H1 (cell line): ENCODE results near the gene SPATA31A6. TPM values are rescaled to one million over a fixed set of nuclear protein-coding genes. Genes with fewer than 3 reads are reported as not detected.
"Not testable (repeated sequence)": the region's sequence is repeated elsewhere in the genome, so short reads cannot be mapped to it uniquely, and the experiment has no call there.

Experiments
- CTCF ChIA-PET: fragments of 300-600 bp; sonication (Branson Sonifier 250); formaldehyde crosslinking; loops from one replicate; lab custom pipeline; 2021; ENCODE audit not compliant: partially characterized antibody; lab: Charles Lee
- POLR2A ChIA-PET: fragments of 300-600 bp; sonication (Branson Sonifier 250); formaldehyde crosslinking; loops from one replicate; lab custom pipeline; 2021; ENCODE audit warnings: inconsistent platforms; ENCODE audit not compliant: partially characterized antibody; lab: Charles Lee
- DNase-seq, 2 experiments: peaks; one replicate each; pipeline versions ENCODE4 v3.0.0 to v3.0.0-alpha.2; 2010 to 2022; ENCODE audit warnings: low spot score in 2 of 2, low read depth in 1 of 2, mixed read lengths in 1 of 2
- FAIRE-seq: peaks from 2 replicates; lab custom pipeline; 2011; peaks lifted over from hg19 to GRCh38; lab: Jason Lieb, UNC
- H2AFZ ChIP-seq: 2 replicates; pipeline ENCODE4 v1.8.1; 2012; ENCODE audit warnings: low read length, inconsistent platforms
- H2AK5ac ChIP-seq: 2 replicates; pipeline ENCODE4 v1.6.1; 2013; ENCODE audit warnings: low read depth, low read length
- H2BK120ac ChIP-seq: replicated peaks from 2 replicates; pipeline ENCODE3; 2013; ENCODE audit warnings: low read depth, low read length, inconsistent platforms
- H2BK12ac ChIP-seq: 2 replicates; pipeline ENCODE4 v1.6.1; 2013; ENCODE audit warnings: low read depth, low read length
- H2BK15ac ChIP-seq: 2 replicates; pipeline ENCODE4 v1.6.1; 2013; ENCODE audit warnings: low read length
- H2BK20ac ChIP-seq: 2 replicates; pipeline ENCODE4 v1.6.1; 2013; ENCODE audit warnings: low read length
- H2BK5ac ChIP-seq: 2 replicates; pipeline ENCODE4 v1.6.1; 2013; ENCODE audit warnings: low read depth, low read length
- H3K14ac ChIP-seq: 2 replicates; pipeline ENCODE4 v1.6.1; 2013; ENCODE audit warnings: inconsistent platforms; ENCODE audit not compliant: insufficient read length
- H3K18ac ChIP-seq: 2 replicates; pipeline ENCODE4 v1.6.1; 2013; ENCODE audit warnings: low read length; ENCODE audit errors: extremely low read depth
- H3K23ac ChIP-seq: 2 replicates; pipeline ENCODE4 v1.6.1; 2013; ENCODE audit warnings: inconsistent platforms; ENCODE audit not compliant: insufficient read length
- H3K23me2 ChIP-seq: 2 replicates; pipeline ENCODE4 v1.6.1; 2013; ENCODE audit warnings: low read depth, low read length
- H3K27ac ChIP-seq: 2 replicates; pipeline ENCODE4 v1.6.1; 2011; ENCODE audit warnings: low read depth, low read length, inconsistent platforms
- H3K27me3 ChIP-seq, 4 experiments: replicated peaks in 1 of 4; 1 replicate in 1 of 4; 2 replicates in 3 of 4; pipeline versions ENCODE4 v1.6.1 to v1.8.1; 2011 to 2013; ENCODE audit warnings: low read length in 3 of 4, mild to moderate bottlenecking in 3 of 4, inconsistent platforms in 2 of 4, mixed read lengths in 2 of 4, moderate library complexity in 1 of 4; ENCODE audit not compliant: control insufficient read depth in 3 of 4, insufficient read depth in 3 of 4; ENCODE audit errors: extremely low read depth in 1 of 4
- H3K36me3 ChIP-seq, 4 experiments: 2 replicates each; pipeline versions ENCODE4 v1.6.1 to v1.8.1; 2011 to 2013; ENCODE audit warnings: mild to moderate bottlenecking in 4 of 4, low read length in 3 of 4, moderate library complexity in 2 of 4, control low read depth in 1 of 4, inconsistent platforms in 1 of 4; ENCODE audit not compliant: insufficient read depth in 4 of 4, control insufficient read depth in 2 of 4
- H3K4ac ChIP-seq: replicated peaks from 2 replicates; pipeline ENCODE3; 2013; ENCODE audit warnings: low read length, low read depth, mixed read lengths, inconsistent platforms; ENCODE audit not compliant: insufficient read length
- H3K4me1 ChIP-seq, 4 experiments: replicated peaks in 1 of 4; 1 replicate in 1 of 4; 2 replicates in 3 of 4; pipeline versions ENCODE4 v1.6.1 to v1.8.1; 2011 to 2013; ENCODE audit warnings: low read length in 3 of 4, inconsistent platforms in 2 of 4, mixed read lengths in 1 of 4; ENCODE audit not compliant: insufficient read depth in 4 of 4, control insufficient read depth in 3 of 4
- H3K4me2 ChIP-seq, 2 experiments: 2 replicates each; pipeline versions ENCODE4 v1.6.1 to v1.8.1; 2011 to 2013; ENCODE audit warnings: low read depth in 2 of 2, low read length in 2 of 2, control low read depth in 1 of 2, inconsistent platforms in 1 of 2, mild to moderate bottlenecking in 1 of 2; ENCODE audit not compliant: insufficient read depth in 1 of 2
- H3K4me3 ChIP-seq, 4 experiments: fragments of 200-600, 300-600 bp in 1 of 4; sonication (generic), shearing (Covaris generic), sonication (Bioruptor Twin) in 1 of 4; 2 replicates each; pipeline versions ENCODE4 v1.5.1 to v1.8.1; 2011 to 2016; ENCODE audit warnings: low read length in 4 of 4, low read depth in 3 of 4, control low read depth in 2 of 4, inconsistent platforms in 2 of 4, mild to moderate bottlenecking in 2 of 4, mixed read lengths in 1 of 4, moderate library complexity in 1 of 4; ENCODE audit not compliant: insufficient read depth in 2 of 4; ENCODE audit errors: extremely low read depth in 1 of 4
- H3K56ac ChIP-seq: replicated peaks from 2 replicates; pipeline ENCODE3; 2013; ENCODE audit warnings: low read depth, mild to moderate bottlenecking, mixed read lengths, low read length, inconsistent platforms; ENCODE audit not compliant: insufficient read length
- H3K79me1 ChIP-seq: 2 replicates; pipeline ENCODE4 v1.6.1; 2013; ENCODE audit warnings: low read depth, low read length, control low read depth
- H3K79me2 ChIP-seq, 2 experiments: 2 replicates each; pipeline versions ENCODE4 v1.6.1 to v1.8.1; 2012 to 2013; ENCODE audit warnings: low read length in 2 of 2, mild to moderate bottlenecking in 2 of 2, inconsistent platforms in 1 of 2; ENCODE audit not compliant: insufficient read depth in 2 of 2, control insufficient read depth in 1 of 2
- H3K9ac ChIP-seq, 4 experiments: replicated peaks in 1 of 4; 1 replicate in 1 of 4; 2 replicates in 3 of 4; pipeline versions ENCODE4 v1.6.1 to v1.8.1; 2011 to 2013; ENCODE audit warnings: low read depth in 3 of 4, low read length in 3 of 4, control low read depth in 2 of 4, mild to moderate bottlenecking in 2 of 4, moderate library complexity in 2 of 4, inconsistent platforms in 1 of 4; ENCODE audit errors: extremely low read depth in 1 of 4
- H3K9me3 ChIP-seq, 2 experiments: 2 replicates each; pipeline versions ENCODE4 v1.6.1 to v1.8.1; 2012 to 2013; ENCODE audit warnings: mild to moderate bottlenecking in 2 of 2, moderate library complexity in 2 of 2, control low read depth in 1 of 2, inconsistent platforms in 1 of 2, low read depth in 1 of 2, low read length in 1 of 2, mixed read lengths in 1 of 2; ENCODE audit not compliant: insufficient read depth in 2 of 2
- H4K20me1 ChIP-seq, 2 experiments: replicated peaks in 1 of 2; 2 replicates each; pipeline versions ENCODE3 to v1.8.1; 2011 to 2013; ENCODE audit warnings: inconsistent platforms in 2 of 2, low read length in 2 of 2, mild to moderate bottlenecking in 1 of 2; ENCODE audit not compliant: insufficient read depth in 2 of 2, control insufficient read depth in 1 of 2
- H4K5ac ChIP-seq: 2 replicates; pipeline ENCODE4 v1.6.1; 2013; ENCODE audit warnings: low read length, low read depth, mixed read lengths, inconsistent platforms; ENCODE audit not compliant: insufficient read length
- H4K8ac ChIP-seq: 2 replicates; pipeline ENCODE4 v1.8.0; 2013; ENCODE audit warnings: mild to moderate bottlenecking, moderate library complexity, low read length, inconsistent platforms; ENCODE audit not compliant: insufficient read depth; ENCODE audit errors: extremely low read depth
- H4K91ac ChIP-seq: replicated peaks from 2 replicates; pipeline ENCODE3; 2013; ENCODE audit warnings: low read length, mixed read lengths, inconsistent platforms; ENCODE audit not compliant: insufficient read length
- WGBS, 2 experiments: shearing (Covaris generic) in 1 of 2; methylation state at CpG; one replicate each; pipeline versions ENCODE4 v1.1.6 to v1.1.7; 2013 to 2015; ENCODE audit warnings: low lambda C conversion rate in 2 of 2, mixed read lengths in 2 of 2, inconsistent platforms in 1 of 2, low coverage in 1 of 2, missing lambda C conversion rate in 1 of 2; ENCODE audit not compliant: insufficient replicate concordance in 2 of 2, insufficient coverage in 1 of 2, insufficient read length in 1 of 2; ENCODE audit errors: extremely low coverage in 1 of 2, missing lambda C conversion rate in 1 of 2; 5-methylcytosine and 5-hydroxymethylcytosine counted together
- polyA plus RNA-seq, 7 experiments: library from polyadenylated mRNA; depleted of rRNA in 3 of 7; stranded (reverse) in 5 of 7; unstranded in 2 of 7; fragments of >200 nt in 5 of 7; fragments of 200-250 nt in 2 of 7; gene quantifications; 1 replicate in 5 of 7; 2 replicates in 1 of 7; 4 replicates in 1 of 7; pipeline versions ENCODE4 v1.2.1 to v1.2.3, GENCODE V29; 2011 to 2013; ENCODE audit warnings: missing spikeins in 2 of 7, mixed read lengths in 2 of 7
- total RNA-seq: library from RNA; stranded (reverse); fragmentation: NEBNext Ultra II Directional; extraction: Animal tissue kit (Norgen Biotek cat#: 25700); gene quantifications from 2 replicates; pipeline ENCODE4 v1.2.1, GENCODE V29; 2021

Gene SPATA31A6
- total and polyA plus RNA-seq, 2 of the 8 experiments (the other 6 are each of a cell fraction or from before 2014, with no cell fraction given), result 0.11 TPM; not detected in 1

- H4K8ac ChIP-seq, H2AK5ac ChIP-seq, H4K5ac ChIP-seq, H3K27me3 ChIP-seq, H3K79me2 ChIP-seq, POLR2A ChIA-PET, FAIRE-seq, H2BK20ac ChIP-seq, H3K18ac ChIP-seq, H3K36me3 ChIP-seq, H3K4me3 ChIP-seq, H4K20me1 ChIP-seq, H2AFZ ChIP-seq, H3K23me2 ChIP-seq, H3K79me1 ChIP-seq, H2BK15ac ChIP-seq, H3K27ac ChIP-seq, H3K56ac ChIP-seq, H3K9me3 ChIP-seq, H2BK12ac ChIP-seq, H2BK5ac ChIP-seq, H3K23ac ChIP-seq, DNase-seq, H3K4me1 ChIP-seq, H3K14ac ChIP-seq, H3K4ac ChIP-seq, H2BK120ac ChIP-seq, CTCF ChIA-PET, H4K91ac ChIP-seq, H3K9ac ChIP-seq, H3K4me2 ChIP-seq: not testable (repeated sequence)
- no CpG with 5 or more reads among the region's 1 CpG for WGBS, 2 experiments
These were observed 52.0 kb downstream of the SPATA31A6 start for GRCh38 chr9:42235352-42235991.

- DNase-seq, result not testable (repeated sequence)
These were observed 52.6 kb downstream of the SPATA31A6 start for GRCh38 chr9:42236097-42236496.

More at GRCh38 chr9:42236097-42236496, 52.6 kb downstream of the SPATA31A6 start:
- H3K27ac ChIP-seq, H3K4me1 ChIP-seq, H3K18ac ChIP-seq, H4K8ac ChIP-seq, H2AK5ac ChIP-seq, H3K4ac ChIP-seq, FAIRE-seq, H2AFZ ChIP-seq, H2BK15ac ChIP-seq, H4K91ac ChIP-seq, H2BK20ac ChIP-seq, H3K56ac ChIP-seq, H2BK12ac ChIP-seq, H3K27me3 ChIP-seq, H3K23ac ChIP-seq, H2BK5ac ChIP-seq, H4K20me1 ChIP-seq, H4K5ac ChIP-seq, H3K36me3 ChIP-seq, H3K9me3 ChIP-seq, H3K4me2 ChIP-seq, H3K79me2 ChIP-seq, H3K9ac ChIP-seq, H3K14ac ChIP-seq, H2BK120ac ChIP-seq, H3K79me1 ChIP-seq, H3K4me3 ChIP-seq, H3K23me2 ChIP-seq, POLR2A ChIA-PET, CTCF ChIA-PET: not testable (repeated sequence)
